NCI-H187 treated with DMSO at 0.1 percent for 48 hours (cell line): ENCODE measurements around the gene GLTP.
"Not testable (repeated sequence)": the region's sequence is repeated elsewhere in the genome, so short reads cannot be mapped to it uniquely, and the experiment has no call there.

Source experiments
- DNase-seq: peaks from one replicate; lab custom pipeline; 2025; lab: John Stamatoyannopoulos, UW

GLTP gene

GRCh38 chr12:109877504-109878246, 2.7 kb downstream of the GLTP start:
- DNase-seq, result no peak

DNA sequence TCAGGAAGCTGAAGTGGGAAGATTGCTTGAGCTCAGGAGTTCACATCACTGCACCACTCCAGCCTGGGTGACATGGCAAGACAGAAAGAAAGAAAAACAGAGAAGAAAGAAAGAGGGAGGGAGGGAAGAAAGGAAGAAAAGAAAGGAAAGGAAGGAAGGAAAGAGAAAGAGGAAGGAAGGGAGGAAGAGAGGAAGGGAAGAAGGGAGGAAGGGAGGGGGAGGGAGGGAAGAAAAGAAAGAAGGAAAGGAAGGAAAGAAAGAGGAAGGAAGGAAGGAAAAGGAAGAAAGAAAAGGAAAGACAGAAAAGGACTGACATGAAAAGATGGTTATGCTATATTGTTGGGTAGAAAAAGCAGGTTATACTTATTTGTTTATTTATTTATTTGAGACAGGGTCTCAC, 3.9 kb downstream of the GLTP start:
- DNase-seq, result no peak

- peak; percentile 64 for DNase-seq
These were observed 4.7 kb downstream of the GLTP start for GRCh38 chr12:109875572-109876131.

DNA sequence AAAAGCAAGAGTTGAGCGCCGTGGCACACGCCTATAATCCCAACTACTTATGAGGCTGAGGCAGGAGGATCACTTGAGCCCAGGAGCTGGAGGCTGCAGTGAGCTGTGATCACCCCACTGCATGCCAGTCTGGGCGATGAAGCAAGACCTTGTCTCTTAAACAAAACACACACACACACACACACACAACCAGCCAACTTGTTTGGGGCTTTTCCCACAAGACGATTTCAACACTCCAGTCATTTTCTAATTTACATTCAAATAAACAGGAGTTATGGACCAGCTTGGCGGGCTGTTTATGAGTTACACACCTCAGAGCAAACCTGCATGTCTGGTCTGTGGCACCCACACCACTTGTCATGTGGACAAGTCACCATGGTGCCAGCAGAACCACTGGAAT, 6.7 kb downstream of the GLTP start:
- no peak for DNase-seq

DNA sequence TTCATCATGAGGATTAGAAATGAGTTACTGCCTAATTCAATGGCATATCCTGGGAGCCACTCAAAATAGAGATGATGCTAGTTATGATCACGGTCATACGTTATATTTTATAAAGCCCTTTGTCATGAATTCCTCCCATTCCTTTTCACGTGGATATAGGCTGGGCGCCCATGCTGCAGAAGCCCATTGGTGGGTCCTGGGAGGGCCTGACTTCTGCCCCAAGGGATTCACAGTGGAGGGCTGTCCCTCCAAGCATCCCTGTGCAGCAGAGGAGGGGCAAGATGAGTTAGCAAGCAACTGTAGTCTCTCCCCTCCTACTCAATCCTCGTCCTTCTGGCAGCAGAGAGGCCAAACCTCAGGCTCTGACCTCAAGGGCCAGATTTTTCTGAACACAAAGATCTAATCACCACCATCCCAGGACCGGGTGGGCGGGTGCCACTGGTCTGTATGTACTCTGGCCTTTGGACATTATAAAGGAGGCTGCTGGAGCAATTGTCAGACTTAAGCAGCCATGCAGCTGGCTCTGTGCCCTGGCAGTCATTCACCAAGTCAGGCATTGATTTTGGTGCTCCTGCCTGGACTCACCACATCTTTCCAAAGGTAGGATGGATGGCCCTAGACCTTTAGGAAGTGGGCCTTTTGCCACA, 8.6 kb downstream of the GLTP start:
- no peak for DNase-seq

DNA sequence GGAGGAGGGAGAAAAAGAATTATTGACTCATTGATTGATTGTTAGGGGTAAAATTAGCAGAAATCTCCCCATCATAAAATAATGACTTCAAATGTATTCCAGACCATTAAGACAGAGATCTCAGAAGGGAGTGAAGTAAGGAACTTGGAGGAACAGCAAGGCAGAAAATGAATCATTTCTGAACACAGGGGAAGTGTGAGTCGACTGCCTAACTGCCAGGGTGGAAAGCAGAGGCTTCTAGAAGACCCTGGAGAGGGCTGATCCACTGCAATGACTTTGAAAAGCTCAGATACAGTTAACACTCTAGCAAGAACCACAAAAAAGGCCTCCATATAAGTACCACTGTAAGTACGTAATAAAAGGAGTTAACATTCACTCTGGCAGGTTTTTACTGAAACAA, 9.7 kb downstream of the GLTP start:
- DNase-seq, result no peak

GRCh38 chr12:109868182-109869051, 11.9 kb downstream of the GLTP start:
- DNase-seq, result no peak

GRCh38 chr12:109864916-109865315, 15.4 kb downstream of the GLTP start:
- DNase-seq, result no peak

- no peak for DNase-seq
These were observed 16.3 kb downstream of the GLTP start for GRCh38 chr12:109863847-109864712.

DNA sequence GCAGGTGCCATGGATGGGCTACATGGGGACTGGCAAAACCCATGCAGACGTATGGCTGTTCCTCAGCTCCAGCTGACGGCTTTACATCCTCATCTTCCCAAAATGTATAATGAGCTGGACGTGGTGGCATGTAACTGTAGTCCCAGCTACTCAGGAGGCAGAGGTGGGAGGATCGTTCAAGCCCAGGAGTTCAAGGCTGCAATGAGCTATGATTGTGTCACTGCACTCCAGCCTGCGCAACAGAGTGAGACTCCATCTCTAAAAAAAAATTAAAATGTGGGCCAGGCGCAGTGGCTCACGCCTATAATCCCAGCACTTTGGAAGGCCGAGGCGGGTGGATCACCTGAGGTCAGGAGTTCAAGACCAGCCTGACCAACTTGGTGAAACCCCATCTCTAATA, 17.9 kb downstream of the GLTP start:
- not testable (repeated sequence) for DNase-seq

GRCh38 chr12:109861689-109862314, 18.5 kb downstream of the GLTP start:
- DNase-seq, result no peak

GRCh38 chr12:109860977-109861376, 19.4 kb downstream of the GLTP start:
- DNase-seq, result no peak

- DNase-seq, result no peak
These were observed 21.6 kb downstream of the GLTP start for GRCh38 chr12:109858764-109859163.

DNA sequence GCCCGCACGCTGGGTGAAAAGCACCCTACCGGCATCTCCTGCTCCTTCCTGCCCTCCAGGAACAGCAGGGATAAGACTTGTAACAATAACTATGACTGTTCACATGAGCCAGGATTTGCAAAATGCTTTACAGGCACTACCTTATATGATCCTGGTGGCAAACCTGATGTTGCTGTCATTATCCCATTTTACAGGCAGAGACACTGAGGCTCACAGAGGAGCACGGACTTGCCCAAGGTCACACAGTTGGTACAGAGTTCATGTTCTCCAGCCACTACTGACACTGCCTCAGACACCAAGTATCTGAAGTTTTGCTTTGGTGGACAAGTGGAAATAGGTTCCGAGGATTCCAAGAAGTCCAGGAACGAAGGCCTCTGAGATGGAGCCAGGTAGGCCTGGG, 22.6 kb downstream of the GLTP start:
- no peak for DNase-seq

GRCh38 chr12:109855377-109855776, 25.0 kb downstream of the GLTP start:
- no peak for DNase-seq

DNA sequence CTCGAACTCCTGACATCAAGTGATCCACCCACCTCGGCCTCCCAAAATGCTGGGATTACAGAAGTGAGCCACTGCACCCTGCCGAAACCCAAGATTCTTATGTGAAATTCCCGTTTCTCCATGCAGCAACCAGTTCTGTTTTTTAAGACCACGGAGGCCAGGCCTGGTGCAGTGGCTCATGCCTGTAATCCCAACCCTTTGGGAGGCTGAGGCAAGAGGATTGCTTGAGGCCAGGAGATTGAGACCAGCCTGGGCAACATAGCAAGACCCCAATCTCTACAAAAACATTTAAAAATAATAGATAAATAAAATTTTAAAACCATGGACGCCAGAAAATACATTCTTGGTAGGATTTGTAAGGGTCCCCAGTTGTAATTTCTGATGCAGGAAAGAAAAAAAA, 29.8 kb downstream of the GLTP start:
- DNase-seq, result not testable (repeated sequence)

DNA sequence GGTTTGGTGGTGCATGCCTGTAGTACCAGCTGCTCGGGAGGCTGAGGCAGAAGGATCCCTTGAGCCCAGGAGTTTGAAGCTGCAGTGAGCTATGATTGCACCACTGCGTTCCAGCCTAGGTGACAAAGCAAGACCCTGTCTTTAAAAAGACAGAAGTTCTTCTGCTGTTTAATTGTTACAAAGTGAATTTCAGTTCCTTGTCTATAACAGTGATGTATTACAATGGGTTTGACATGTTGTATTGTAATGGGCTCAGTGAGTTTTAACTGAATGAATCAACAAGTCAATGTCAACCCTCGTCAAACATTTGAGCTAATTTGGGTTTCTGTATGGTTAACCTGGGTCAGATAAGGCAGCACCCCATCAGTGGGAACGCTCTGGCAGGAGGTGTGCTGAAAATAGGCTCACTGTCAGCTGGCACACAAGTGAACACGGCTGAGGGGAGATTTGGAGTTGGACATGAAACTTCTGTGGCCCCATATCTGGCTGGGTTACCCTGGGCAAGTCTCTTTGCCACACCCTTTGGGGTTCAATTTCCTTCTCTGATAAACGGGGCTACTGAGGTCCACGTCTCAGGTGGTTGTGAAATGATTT, 33.1 kb downstream of the GLTP start:
- DNase-seq, result no peak

- DNase-seq, result no peak
These were observed 34.5 kb downstream of the GLTP start for GRCh38 chr12:109845824-109846205.

- DNase-seq, result peak; percentile 47
These were observed 35.1 kb downstream of the GLTP start for GRCh38 chr12:109844983-109845823.

- DNase-seq, result no peak
These were observed 36.2 kb downstream of the GLTP start for GRCh38 chr12:109844091-109844490.
